Measurements from ENCODE around the gene PTGDS.

- TF ChIP-seq EZH2 (IDR thresholded peaks at IDR 0.05; ENCODE audit: insufficient read depth, poor library complexity, severe bottlenecking) (no peak), EZH2phosphoT487 (IDR thresholded peaks at IDR 0.05; ENCODE audit: insufficient read depth, low read depth) (no peak)
Measured at GRCh38 chr9:137009217-137009616, 31.9 kb downstream of the PTGDS start.
